NCI-H128 (cell line): ENCODE results near the gene RFTN1.
"Not testable (repeated sequence)": the region's sequence is repeated elsewhere in the genome, so short reads cannot be mapped to it uniquely, and the experiment has no call there.

Experiments used
- DNase-seq: peaks from one replicate; lab custom pipeline; 2025; ENCODE audit not compliant: unreplicated experiment; lab: John Stamatoyannopoulos, UW

Gene RFTN1

DNA sequence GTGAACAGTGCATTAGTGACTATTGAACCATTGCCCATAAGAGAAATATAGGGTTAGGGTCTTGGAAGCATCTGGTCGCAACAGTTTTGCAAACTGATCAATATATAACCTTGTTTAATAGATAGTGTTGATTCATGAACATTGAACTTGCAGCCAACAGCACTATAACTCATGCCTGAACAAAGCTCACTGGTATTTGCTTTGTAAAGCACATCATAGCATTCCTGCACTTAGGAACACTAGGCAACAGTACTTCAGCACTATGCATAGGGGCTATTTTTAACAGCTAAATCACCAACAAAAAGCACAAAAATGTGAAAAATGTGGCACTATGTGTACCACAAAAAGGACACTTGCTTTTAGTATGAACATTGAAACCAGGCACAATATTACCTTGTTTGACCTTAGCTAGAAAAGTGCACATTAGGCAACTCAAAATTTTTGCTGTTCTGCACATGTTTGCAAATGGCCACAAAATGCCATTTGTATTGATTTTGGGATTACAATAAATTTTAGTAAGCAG lies 180.5 kb downstream of the RFTN1 start:
- DNase-seq = no peak

DNA sequence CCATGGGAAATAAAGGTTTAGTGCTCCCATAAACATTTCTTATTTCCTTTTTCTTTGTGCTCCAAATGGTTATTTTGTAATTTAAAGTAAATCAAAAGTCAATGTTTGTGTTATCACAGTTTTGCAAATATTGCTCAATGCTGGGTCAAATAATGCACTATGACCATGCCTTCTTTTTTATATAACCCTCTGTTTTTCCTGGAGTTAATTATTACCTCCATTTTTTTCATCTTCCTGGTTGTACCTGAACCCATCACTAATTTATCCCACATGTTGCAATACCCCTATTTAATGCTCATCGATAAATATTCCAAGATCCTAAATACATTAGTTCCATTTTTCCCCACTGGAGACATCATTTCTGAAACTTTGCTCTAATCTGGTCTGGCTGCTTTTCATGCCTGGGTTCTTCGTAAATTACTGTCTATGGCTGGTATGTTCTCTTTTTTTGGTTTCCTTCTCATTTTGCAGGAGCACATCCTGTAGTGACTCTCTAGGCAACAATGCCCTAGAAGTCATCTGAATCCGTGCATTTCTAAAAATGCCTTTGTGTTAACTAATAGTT lies 182.1 kb downstream of the RFTN1 start:
- DNase-seq = no peak

DNA sequence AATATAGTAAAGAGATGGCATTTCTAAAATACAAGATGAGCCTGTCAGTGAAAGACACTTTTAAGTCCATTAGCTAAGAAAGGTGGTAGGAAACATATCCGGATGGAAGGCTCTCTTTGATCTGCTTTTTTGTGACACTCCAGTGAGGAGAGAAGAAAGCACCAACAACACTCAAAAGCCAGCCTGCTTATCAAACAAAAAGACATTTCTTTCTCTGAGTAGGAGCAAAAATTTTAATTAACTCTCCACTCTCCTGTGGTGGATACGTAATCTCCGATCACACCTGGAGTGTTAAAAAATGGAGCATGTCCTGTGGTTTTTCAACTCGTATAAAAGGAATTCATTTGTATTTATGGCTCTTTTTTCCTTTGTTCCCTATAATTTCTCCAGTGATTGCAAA lies 183.1 kb downstream of the RFTN1 start:
- DNase-seq = no peak

GRCh38 chr3:16329826-16330129 lies 183.7 kb downstream of the RFTN1 start:
- no peak for DNase-seq

DNA sequence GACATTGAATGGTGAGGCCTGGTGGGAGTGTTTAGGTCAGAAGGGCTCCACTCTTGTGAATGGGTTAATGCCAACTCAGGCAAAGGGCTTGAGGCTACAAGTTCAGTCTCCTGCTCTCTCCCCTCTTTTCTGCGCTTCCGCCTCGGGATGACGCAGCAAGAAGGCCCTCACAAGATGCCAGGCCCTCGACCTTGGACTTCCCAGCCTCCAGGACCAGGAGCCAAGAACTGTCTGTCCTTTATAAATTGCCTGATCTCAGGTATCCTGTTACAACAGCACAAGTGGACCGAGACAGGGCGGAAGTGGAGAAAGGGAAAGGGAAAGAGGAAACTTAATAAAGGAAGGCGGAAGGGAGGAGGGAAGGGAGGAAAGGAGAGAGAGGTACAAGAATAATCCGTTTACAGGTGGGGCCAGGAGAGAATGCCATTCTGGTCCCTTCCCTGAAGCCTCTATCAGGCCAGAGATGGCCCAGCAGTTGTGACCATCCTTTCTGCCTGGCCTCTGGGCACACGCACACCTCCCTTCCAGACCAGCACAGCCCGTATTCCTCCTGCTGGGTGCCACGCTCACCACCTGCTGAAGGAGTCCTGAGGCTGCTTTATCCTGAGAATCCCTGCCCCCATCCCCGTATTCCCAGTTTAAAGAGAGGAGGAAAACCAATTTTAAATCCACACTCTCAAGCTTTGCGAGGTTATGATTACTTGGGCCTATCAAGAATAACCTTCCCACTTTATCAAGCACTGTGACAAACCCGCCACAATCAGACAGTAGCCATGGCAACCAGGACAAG lies 184.3 kb downstream of the RFTN1 start:
- no peak for DNase-seq

GRCh38 chr3:16328124-16328523 lies 185.4 kb downstream of the RFTN1 start:
- DNase-seq = no peak

- DNase-seq = no peak
These were observed 186.7 kb downstream of the RFTN1 start for GRCh38 chr3:16326724-16327349.

GRCh38 chr3:16325850-16326249 lies 187.6 kb downstream of the RFTN1 start:
- no peak for DNase-seq

GRCh38 chr3:16323737-16324136 lies 189.8 kb downstream of the RFTN1 start:
- DNase-seq = no peak

DNA sequence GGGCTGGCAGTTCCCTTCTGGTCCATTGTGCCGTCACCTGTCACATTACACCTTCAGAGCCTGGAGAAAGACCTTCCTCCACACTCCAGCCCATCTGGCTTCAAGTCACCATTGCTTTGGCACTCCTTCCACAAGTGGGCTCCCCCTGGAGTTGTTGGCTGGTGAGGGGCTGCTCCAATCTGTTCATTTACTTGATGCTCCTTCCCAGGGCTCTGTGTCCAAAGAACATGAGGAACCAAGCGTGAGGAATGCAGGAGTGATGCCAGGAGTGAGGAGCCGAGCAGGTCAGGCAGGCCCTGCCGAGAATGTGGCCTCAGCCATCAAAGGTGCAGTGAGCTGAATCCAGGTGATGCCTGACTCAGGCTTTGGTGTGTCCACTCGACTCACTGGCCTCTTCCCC lies 191.3 kb downstream of the RFTN1 start:
- DNase-seq = no peak

DNA sequence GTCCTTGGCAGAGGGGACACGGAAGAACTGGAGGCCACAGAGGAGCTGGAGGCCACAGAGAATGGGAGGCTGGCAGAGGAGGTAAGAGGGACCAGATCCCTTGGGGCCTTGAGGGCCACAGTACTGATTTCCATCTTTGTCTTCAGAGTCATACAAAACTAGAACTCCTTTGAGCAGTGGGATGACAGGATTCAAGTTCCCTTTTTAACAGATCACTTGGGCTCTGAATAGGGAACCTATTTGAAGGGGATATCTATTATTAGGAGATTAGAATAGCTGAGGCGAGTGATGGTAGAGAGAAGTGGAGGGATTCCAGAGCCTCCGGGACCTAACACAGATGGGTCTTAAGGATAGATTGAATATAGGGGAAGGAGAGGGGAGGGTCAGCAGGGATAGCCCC lies 192.8 kb downstream of the RFTN1 start:
- no peak for DNase-seq

- no peak for DNase-seq
These were observed 193.8 kb downstream of the RFTN1 start for GRCh38 chr3:16319723-16320122.

- DNase-seq = no peak
These were observed 194.2 kb downstream of the RFTN1 start for GRCh38 chr3:16319307-16319706.

DNA sequence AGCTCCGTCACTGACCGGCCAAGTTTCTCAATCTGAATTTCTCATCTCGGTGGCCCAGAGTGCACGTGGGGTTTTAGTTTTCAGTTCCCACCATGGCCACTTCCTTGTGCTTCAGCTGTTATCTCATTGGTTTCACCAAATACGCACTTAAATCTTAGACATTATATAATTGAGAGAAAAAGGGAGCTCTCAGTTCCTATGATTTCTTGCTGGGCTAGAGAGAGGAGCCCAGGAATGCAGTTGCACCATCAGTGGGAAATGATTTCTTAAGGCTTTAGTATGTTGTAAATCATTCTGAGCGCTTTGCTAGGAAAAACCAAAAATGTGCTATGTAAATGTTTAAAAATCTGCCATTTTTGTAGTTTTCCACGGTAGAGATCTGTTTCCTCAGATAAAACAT lies 195.3 kb downstream of the RFTN1 start:
- no peak for DNase-seq

GRCh38 chr3:16317561-16317945 lies 195.9 kb downstream of the RFTN1 start:
- no peak for DNase-seq

GRCh38 chr3:16316847-16317560 lies 196.5 kb downstream of the RFTN1 start:
- no peak for DNase-seq

DNA sequence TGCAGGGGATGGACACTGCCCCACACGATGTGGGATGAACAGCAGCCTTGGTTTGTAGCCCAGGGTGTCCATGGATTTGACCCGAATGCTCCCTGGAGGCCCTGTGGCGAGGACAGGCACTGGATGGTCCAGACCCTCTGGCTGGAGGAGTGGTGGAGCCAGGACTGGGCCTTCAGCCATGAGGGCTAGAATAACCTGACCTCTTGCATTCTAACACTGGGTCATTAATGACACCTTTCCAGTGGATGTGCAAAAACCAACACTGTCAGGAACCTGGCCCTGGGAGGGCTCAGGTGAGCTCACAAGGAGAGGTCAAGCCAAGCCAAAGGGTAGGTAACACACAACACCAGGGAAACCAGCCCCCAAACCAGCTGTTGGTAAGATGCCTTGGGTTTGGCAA lies 197.1 kb downstream of the RFTN1 start:
- DNase-seq = no peak

GRCh38 chr3:16315623-16316022 lies 197.9 kb downstream of the RFTN1 start:
- no peak for DNase-seq

DNA sequence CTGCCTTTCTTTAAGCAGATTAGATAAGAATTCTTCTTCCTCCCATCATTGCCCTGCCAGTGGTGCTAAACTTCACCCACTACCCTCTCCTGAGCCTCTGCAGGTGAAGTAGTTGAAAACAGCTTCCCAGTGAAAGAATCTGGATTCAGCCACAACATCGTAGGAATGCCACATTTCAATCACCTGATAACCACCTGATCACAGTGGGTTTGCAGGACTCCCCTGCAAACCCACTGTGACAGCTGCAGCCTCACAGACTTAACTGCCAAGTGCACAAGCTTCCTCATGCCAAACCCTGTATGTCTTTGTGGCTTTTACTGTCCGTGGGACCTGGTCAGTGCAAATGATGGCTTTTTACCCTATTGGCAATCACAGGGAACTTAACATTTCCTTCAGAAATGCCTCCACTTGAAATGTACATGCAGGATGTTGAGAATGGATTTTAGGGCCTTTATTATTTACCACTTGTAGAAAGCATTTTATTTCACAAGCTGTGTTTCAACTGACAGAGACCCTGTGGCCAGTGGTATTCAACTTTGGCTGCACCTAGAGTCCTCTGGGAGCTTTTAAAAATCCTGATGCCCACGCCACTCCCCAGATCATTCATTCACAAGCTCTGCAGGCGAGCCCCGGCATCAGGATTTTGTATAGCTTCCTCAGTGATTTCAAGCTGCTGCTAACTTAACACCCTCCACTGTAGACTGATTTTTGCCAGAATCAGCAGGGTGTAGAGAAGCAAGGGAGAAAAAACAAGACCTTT lies 199.4 kb downstream of the RFTN1 start:
- no peak for DNase-seq

DNA sequence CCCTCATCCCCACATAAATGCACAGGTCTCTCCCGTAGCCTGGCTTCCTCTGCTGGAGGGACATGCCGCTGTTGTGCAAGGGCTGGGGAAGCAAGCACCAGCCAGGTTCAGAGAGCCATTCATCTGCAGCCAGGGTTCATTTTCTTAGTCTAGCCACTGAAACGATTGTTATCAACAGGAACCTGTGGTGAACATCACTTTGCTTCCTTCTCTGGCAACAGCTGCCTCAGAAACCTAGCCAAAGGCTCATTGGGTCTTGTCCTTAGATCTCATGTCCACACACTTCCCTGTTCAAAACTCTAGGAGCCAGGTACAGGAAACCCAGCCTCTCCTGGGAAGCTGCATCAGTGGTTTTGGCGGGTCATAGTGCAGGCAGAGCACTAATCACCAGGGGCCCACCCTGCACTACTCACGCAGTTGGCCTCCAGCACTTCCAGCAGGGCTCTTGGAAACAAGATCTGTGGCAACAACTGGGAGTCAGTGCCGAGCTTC lies 201.5 kb downstream of the RFTN1 start:
- DNase-seq = no peak

GRCh38 chr3:16310486-16310885 lies 203.0 kb downstream of the RFTN1 start:
- DNase-seq = not testable (repeated sequence)
